Measurements from ENCODE around the gene SLC4A8. TPM values are rescaled to one million over a fixed set of nuclear protein-coding genes. Genes with fewer than 3 reads are reported as not detected.
A peak's percentile ranks its signal among the peaks of the same experiment; 100 is the strongest.

SLC4A8 gene
- total RNA-seq, 1 experiment from 2014 or later = 26.3 TPM

GRCh38 chr12:51448618-51449256 is 24.1 kb downstream of the SLC4A8 start:
- H4K91ac ChIP-seq (ENCODE audit: insufficient read length, low read depth, low read length) = no peak overlapping the region
- no peak overlapping the region for H2BK12ac ChIP-seq (ENCODE audit: insufficient read length, low read depth, low read length)
- no peak overlapping the region for H3K14ac ChIP-seq (ENCODE audit: insufficient read depth, low read length)
- no peak overlapping the region for H2BK20ac ChIP-seq (ENCODE audit: low read depth, low read length, poor library complexity, severe bottlenecking)
- no peak overlapping the region for H3K4me2 ChIP-seq (ENCODE audit: insufficient read depth, insufficient read length, low read length)
- H4K8ac ChIP-seq (replicated peaks; ENCODE audit: insufficient read length, low read depth, low read length) = no peak overlapping the region
- Mint-ChIP-seq H3K36me3 (ENCODE audit: insufficient read depth in 1 of 3, low read depth in 3 of 3) (peaks cover 2 to 22% (median 15%) of the 10 kb centered on the region in 3 experiments; a peak in 5 of 7 replicates), H3K27me3 (ENCODE audit: low read depth) (no peaks in the 10 kb centered on the region), H3K27ac (peak overlapping the region in 2 of 3 experiments; percentile 29 to 59; a peak in 4 of 7 replicates), H3K4me3 (no peak overlapping the region; a peak in 1 of 5 replicates), H3K9me3 (no peaks in the 10 kb centered on the region), H3K4me1 (peaks cover 38 to 45% of the 10 kb centered on the region in 2 experiments)
- H2BK120ac ChIP-seq (ENCODE audit: low read depth, low read length, poor library complexity, severe bottlenecking) = no peak overlapping the region
- no peak overlapping the region for H3K23ac ChIP-seq (ENCODE audit: insufficient read length, low read depth, low read length)
- no peak overlapping the region for H3K27ac ChIP-seq (ENCODE audit: insufficient read length, low read depth, low read length)
- H3K23me2 ChIP-seq (ENCODE audit: insufficient read length, low read depth, low read length, poor library complexity, severe bottlenecking) = no peaks in the 10 kb centered on the region
- TF ChIP-seq CTCF (conservative IDR thresholded peaks at IDR 0.05) = no peak
- DNase-seq = no peak
- H2BK15ac ChIP-seq (ENCODE audit: low read depth, low read length) = no peak overlapping the region
- H3K56ac ChIP-seq (ENCODE audit: insufficient read length, low read depth, low read length) = no peak overlapping the region
- no peak overlapping the region for H3T11ph ChIP-seq (ENCODE audit: low read length)
- no CpG with 5 or more reads among the region's 3 CpGs for WGBS (ENCODE audit: extremely low coverage, insufficient read length, low lambda C conversion rate)
- no peaks in the 10 kb centered on the region for H3K9me3 ChIP-seq (ENCODE audit: control insufficient read depth, low read depth, low read length)
- H2AFZ ChIP-seq (ENCODE audit: low read length) = no peak overlapping the region
- H3K79me2 ChIP-seq (ENCODE audit: insufficient read depth, low read length) = no peaks in the 10 kb centered on the region
- H3K9ac ChIP-seq (ENCODE audit: extremely low read depth, insufficient read length, low read length) = no peak overlapping the region
- H3K27me3 ChIP-seq (ENCODE audit: insufficient read depth, low read length) = 0 out of 2 replicates have a peak, but pooled peaks cover 2% of the 10 kb centered on the region
- H4K20me1 ChIP-seq (ENCODE audit: control insufficient read depth, insufficient read depth, insufficient read length) = no peaks in the 10 kb centered on the region
- H2AK5ac ChIP-seq (ENCODE audit: insufficient read length, low read length) = no peak overlapping the region
- H4K5ac ChIP-seq (ENCODE audit: insufficient read length, low read depth, low read length) = no peak overlapping the region
- H3K18ac ChIP-seq (ENCODE audit: insufficient read length, low read depth, low read length) = no peak overlapping the region
- peaks cover 8% of the 10 kb centered on the region for H3K4me1 ChIP-seq (ENCODE audit: insufficient read depth, low read length)
- H2BK5ac ChIP-seq (ENCODE audit: insufficient read length, low read length) = no peak overlapping the region
- no peak overlapping the region for H3K4ac ChIP-seq (ENCODE audit: low read depth, low read length)
- H3K79me1 ChIP-seq (ENCODE audit: insufficient read depth, low read depth, low read length, poor library complexity, severe bottlenecking) = no peaks in the 10 kb centered on the region

Data from H9 (cell line).